Natural killer cell (primary cell): ENCODE measurements around the gene PUM1. TPM values are rescaled to one million over a fixed set of nuclear protein-coding genes. Genes with fewer than 3 reads are reported as not detected.

Source experiments
- ATAC-seq, 3 donors: fragments of 150-1000 bp in 2 of 3; fragments of 200-7000 bp in 1 of 3; cut with Tn5 transposase; 1 replicate in 1 of 3; 2 replicates in 2 of 3; pipeline ENCODE4 v1.10.0; 2021; ENCODE audit warnings: mild to moderate bottlenecking in 2 of 3, moderate library complexity in 2 of 3
- DNase-seq, 2 donors: peaks; one replicate each; pipeline versions ENCODE4 v3.0.0 to v3.0.0-alpha.2; 2013 to 2021; ENCODE audit warnings: mixed read lengths in 1 of 2
- H3K27ac ChIP-seq: one replicate; pipeline ENCODE4 v1.5.1; 2013; ENCODE audit warnings: mild to moderate bottlenecking, low read length
- H3K27me3 ChIP-seq: one replicate; pipeline ENCODE4 v1.6.1; 2013; ENCODE audit warnings: low read length; ENCODE audit not compliant: control insufficient read depth, insufficient read depth
- H3K36me3 ChIP-seq: one replicate; pipeline ENCODE4 v1.6.1; 2013; ENCODE audit warnings: low read length; ENCODE audit not compliant: control insufficient read depth, insufficient read depth
- H3K4me1 ChIP-seq: one replicate; pipeline ENCODE4 v1.6.1; 2013; ENCODE audit warnings: low read length; ENCODE audit not compliant: control insufficient read depth, insufficient read depth
- H3K4me3 ChIP-seq: one replicate; pipeline ENCODE4 v1.5.1; 2013; ENCODE audit warnings: low read length
- H3K9me3 ChIP-seq: one replicate; pipeline ENCODE4 v1.6.1; 2013; ENCODE audit warnings: low read length; ENCODE audit not compliant: control insufficient read depth, insufficient read depth
- H3K27ac Mint-ChIP-seq, 2 donors: one replicate each; pipeline ENCODE4 v1.8.0; 2022; ENCODE audit warnings: mild to moderate bottlenecking in 2 of 2, mixed read lengths in 2 of 2, moderate library complexity in 1 of 2
- H3K27me3 Mint-ChIP-seq, 2 donors: one replicate each; pipeline ENCODE4 v1.8.0; 2022; ENCODE audit warnings: low read depth in 2 of 2, mixed read lengths in 2 of 2
- H3K36me3 Mint-ChIP-seq: one replicate; pipeline ENCODE4 v1.8.0; 2022; ENCODE audit warnings: mixed read lengths
- H3K4me1 Mint-ChIP-seq, 2 donors: one replicate each; pipeline ENCODE4 v1.8.0; 2022; ENCODE audit warnings: mixed read lengths in 2 of 2
- H3K4me3 Mint-ChIP-seq: one replicate; pipeline ENCODE4 v1.8.0; 2022; ENCODE audit warnings: mild to moderate bottlenecking, moderate library complexity, mixed read lengths
- H3K9me3 Mint-ChIP-seq, 2 donors: one replicate each; pipeline ENCODE4 v1.8.0; 2022; ENCODE audit warnings: mixed read lengths in 2 of 2
- CTCF ChIP-seq: fragments of 200-600 bp; IDR thresholded peaks from one replicate; pipeline ENCODE4 v1.8.0; 2022; ENCODE audit warnings: antibody characterized with exemption
- WGBS: methylation state at CpG from one replicate; pipeline ENCODE4 v1.1.7; 2013; ENCODE audit warnings: missing lambda C conversion rate; ENCODE audit not compliant: insufficient coverage; 5-methylcytosine and 5-hydroxymethylcytosine counted together
- intact Hi-C: fragments of 100-400 bp; cut with micrococcal nuclease; formaldehyde crosslinking; loops from one replicate; pipeline ENCODE4 v1.14.2; 2022
- total RNA-seq, 4 donors: library from RNA; stranded (reverse); fragments of 120-200 nt in 1 of 4; gene quantifications; one replicate each; pipeline versions ENCODE4 v1.2.3 to v1.2.4, GENCODE V29; 2013 to 2022

PUM1 gene
- 100 to 1,000 TPM; 193 to 209 (median 202) TPM for total RNA-seq
- total RNA-seq (2013) = 80.4 TPM

- Histone ChIP-seq H3K27ac (peak within 1 kb of the TSS; percentile 80), H3K27me3 (no peaks in the 10 kb centered on the region), H3K9me3 (no peaks in the 10 kb centered on the region), H3K4me3 (peak within 1 kb of the TSS; percentile 55), H3K36me3 (no peaks in the 10 kb centered on the region), H3K4me1 (peaks cover 20% of the 10 kb centered on the region)
- no peaks in the 10 kb centered on the region for H3K27me3 Mint-ChIP-seq
- H3K4me3 Mint-ChIP-seq = peak within 1 kb of the TSS; percentile 95
- no peaks in the 10 kb centered on the region for H3K9me3 Mint-ChIP-seq
- peak within 1 kb of the TSS; percentile 96 to 98 for H3K27ac Mint-ChIP-seq
- under 1% methylated on average over 70 of the region's 72 CpGs for WGBS
- ATAC-seq (peak; percentile 93 to 99 (median 96)), DNase-seq (peak; percentile 97 to 99)
- no peak for TF ChIP-seq CTCF
- peaks cover 45 to 47% of the 10 kb centered on the region in 2 donors for H3K4me1 Mint-ChIP-seq
- H3K36me3 Mint-ChIP-seq = no peaks in the 10 kb centered on the region
- intact Hi-C loops = loop anchor here (5.0 to 10.0 kb wide), 3 partner anchors 51 to 232 kb away; partner anchors contain the start of genes SNRNP40 and ZCCHC17
Observed at GRCh38 chr1:31065310-31066217, at the start of gene PUM1. PUM1 (minus strand) TSS chr1:31065717; CDS start chr1:31059566, 6,151 bp downstream.

- H3K27ac Mint-ChIP-seq = no peak overlapping the region
- ATAC-seq = no peak
- Histone ChIP-seq H3K27ac (no peak overlapping the region), H3K27me3 (peaks cover 2% of the 10 kb centered on the region), H3K4me1 (no peaks in the 10 kb centered on the region), H3K4me3 (no peak overlapping the region), H3K36me3 (no peaks in the 10 kb centered on the region), H3K9me3 (no peaks in the 10 kb centered on the region)
- no peaks in the 10 kb centered on the region for H3K9me3 Mint-ChIP-seq
- no peak for TF ChIP-seq CTCF
- WGBS = 87% methylated on average over 14 of the region's 15 CpGs
- H3K4me1 Mint-ChIP-seq = no peaks in the 10 kb centered on the region
- intact Hi-C loops = no loop called here
- DNase-seq = no peak
- H3K4me3 Mint-ChIP-seq = no peak overlapping the region
- H3K36me3 Mint-ChIP-seq = no peaks in the 10 kb centered on the region
- H3K27me3 Mint-ChIP-seq = peaks cover 7 to 10% of the 10 kb centered on the region in 2 donors
Observed at GRCh38 chr1:31112266-31112935, 46.9 kb upstream of the PUM1 start.

- no peak for ATAC-seq
- Mint-ChIP-seq H3K27me3 (peaks cover 7 to 8% of the 10 kb centered on the region in 2 donors), H3K4me1 (no peaks in the 10 kb centered on the region), H3K27ac (no peak overlapping the region), H3K4me3 (no peak overlapping the region), H3K9me3 (no peaks in the 10 kb centered on the region), H3K36me3 (no peaks in the 10 kb centered on the region)
- no peak overlapping the region for H3K27ac ChIP-seq
- TF ChIP-seq CTCF = no peak
- WGBS = 85% methylated on average over 7 of the region's 8 CpGs
- no peak overlapping the region for H3K4me3 ChIP-seq
- no peaks in the 10 kb centered on the region for H3K4me1 ChIP-seq
- H3K36me3 ChIP-seq = no peaks in the 10 kb centered on the region
- peaks cover 2% of the 10 kb centered on the region for H3K27me3 ChIP-seq
- intact Hi-C loops = no loop called here
- no peak for DNase-seq
- no peaks in the 10 kb centered on the region for H3K9me3 ChIP-seq
Observed at GRCh38 chr1:31111290-31111951, 45.9 kb upstream of the PUM1 start.
